Stimulated activated CD8-positive, alpha-beta memory T cell treated with anti-CD3 and anti-CD28 coated beads, Interleukin-4, amount 100 ng/mL, for 24 hours (primary cell): Measurements from ENCODE around the gene CHAC1.

Experiments
- DNase-seq: peaks from one replicate; pipeline ENCODE4 v3.0.0-alpha.2; 2020; ENCODE audit warnings: low read depth

Gene CHAC1

GRCh38 chr15:40985541-40986330, 32.5 kb downstream of the CHAC1 start:
- no peak for DNase-seq

- no peak for DNase-seq
Observed at GRCh38 chr15:40986820-40987219, 33.5 kb downstream of the CHAC1 start.

DNA sequence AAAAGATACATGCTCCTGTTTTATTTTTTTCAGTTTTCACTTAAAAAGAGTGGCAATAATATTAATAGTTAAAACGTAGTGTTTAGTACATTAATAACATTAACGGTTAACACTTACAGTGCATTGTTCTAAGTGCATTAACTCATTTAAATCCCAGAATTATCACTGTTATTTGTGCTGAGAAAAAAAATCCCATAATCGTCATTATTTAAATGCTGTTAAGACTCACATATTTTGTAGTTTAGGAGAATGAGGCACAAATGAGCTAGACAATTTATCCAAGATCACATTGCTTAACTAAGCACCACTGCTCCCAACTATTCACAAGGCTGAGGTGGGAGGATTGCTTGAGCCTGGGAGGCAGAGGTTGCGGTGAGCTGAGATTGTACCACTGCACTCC, 34.9 kb downstream of the CHAC1 start:
- no peak for DNase-seq

GRCh38 chr15:40990080-40990479, 36.8 kb downstream of the CHAC1 start:
- DNase-seq: no peak

DNA sequence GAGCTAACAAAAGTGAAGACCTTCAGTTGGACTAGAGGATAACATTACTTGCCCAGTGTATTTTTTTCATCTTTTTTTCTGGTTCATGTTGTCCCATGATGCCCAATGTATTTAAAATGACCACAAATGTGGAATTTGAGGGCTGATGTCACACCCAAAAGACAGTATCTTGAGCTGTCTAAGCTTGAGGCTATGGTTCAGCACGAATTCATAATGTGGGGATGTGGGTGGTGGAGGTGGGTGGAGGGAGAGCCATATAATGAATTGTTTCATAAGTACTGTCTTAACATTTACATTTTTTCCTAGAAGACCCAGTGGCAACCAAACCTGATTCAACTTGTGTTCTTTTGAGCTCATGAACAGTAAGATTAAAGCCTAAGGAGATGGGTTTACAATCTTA, 37.5 kb downstream of the CHAC1 start:
- no peak for DNase-seq

GRCh38 chr15:40991355-40991754, 38.1 kb downstream of the CHAC1 start:
- no peak for DNase-seq

DNA sequence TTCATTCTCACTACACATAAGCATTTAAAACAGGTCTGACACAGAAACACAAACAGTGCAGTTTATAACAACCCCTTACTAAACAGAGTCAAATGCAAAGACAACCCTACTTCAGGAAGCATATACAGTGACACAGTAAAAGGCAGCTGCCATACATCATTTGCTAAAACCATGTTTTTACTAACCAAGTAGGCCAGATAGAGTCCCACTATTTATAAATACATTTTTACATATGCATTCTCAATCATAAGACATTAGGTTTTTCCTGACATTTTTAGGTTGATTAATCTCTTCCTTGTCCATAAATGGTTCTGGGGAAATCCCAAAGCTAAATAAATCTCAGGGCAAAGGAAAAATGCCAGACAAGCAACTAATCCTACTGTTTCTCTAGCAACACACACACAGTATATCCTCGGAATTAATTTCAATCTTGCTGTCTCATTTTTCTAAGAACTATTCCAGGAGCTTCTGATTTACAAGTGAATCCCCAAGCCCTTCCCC, 39.0 kb downstream of the CHAC1 start:
- no peak for DNase-seq

DNA sequence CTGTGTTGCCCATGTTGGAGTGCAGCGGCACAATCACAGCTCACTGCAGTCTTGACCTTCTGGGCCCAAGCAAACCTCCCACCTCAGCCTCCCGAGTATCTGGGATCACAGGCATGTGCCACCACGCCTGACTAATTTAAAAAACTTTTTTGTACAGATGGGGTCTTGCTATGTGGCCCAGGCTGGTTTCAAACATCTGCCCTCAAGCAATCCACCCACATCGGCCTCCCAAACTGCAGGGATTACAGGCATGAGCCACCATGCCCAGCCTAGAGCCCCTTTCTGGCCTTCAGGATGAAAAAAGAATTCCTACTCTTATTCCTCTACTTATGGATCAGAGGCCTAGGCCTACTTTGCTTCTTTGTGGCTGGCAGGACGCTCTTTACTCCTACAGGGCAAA, 39.6 kb downstream of the CHAC1 start:
- DNase-seq: no peak

DNA sequence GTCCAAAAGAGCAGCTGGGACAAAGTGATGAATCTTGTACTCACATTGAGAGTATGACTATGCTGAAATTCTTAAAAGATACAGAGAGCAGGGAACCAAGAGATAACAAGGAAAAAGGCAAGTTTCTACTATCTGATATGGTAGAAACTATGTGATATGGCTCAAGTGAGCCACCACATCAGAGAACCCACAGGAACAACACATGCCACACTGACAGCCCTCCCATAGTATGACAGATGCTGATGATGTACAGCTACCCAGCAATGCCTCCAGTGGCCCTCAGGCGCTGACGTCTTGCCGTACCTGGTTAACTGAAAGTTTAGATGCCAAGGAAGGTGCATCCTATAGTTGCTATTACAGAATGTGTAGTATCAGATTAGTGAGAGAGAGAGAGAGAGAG, 42.4 kb downstream of the CHAC1 start:
- no peak for DNase-seq

DNA sequence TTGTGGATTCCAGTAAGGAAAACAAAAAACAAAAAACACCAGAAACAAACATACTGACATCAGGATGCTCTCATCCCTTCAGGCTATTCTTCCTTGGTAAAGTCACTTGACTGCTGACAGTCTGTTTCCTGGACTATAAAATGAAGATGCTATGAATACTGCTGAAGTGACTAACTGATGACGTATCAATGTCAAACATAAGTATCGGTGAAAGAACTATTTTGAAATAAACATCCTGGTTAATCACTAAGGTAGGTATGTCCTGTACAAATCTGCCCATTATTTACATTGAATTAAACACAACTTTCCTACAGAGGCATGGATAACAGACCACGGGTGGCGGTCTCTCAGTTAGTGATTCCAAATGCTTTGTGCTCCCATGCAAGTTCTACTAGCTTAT, 45.9 kb downstream of the CHAC1 start:
- no peak for DNase-seq

DNA sequence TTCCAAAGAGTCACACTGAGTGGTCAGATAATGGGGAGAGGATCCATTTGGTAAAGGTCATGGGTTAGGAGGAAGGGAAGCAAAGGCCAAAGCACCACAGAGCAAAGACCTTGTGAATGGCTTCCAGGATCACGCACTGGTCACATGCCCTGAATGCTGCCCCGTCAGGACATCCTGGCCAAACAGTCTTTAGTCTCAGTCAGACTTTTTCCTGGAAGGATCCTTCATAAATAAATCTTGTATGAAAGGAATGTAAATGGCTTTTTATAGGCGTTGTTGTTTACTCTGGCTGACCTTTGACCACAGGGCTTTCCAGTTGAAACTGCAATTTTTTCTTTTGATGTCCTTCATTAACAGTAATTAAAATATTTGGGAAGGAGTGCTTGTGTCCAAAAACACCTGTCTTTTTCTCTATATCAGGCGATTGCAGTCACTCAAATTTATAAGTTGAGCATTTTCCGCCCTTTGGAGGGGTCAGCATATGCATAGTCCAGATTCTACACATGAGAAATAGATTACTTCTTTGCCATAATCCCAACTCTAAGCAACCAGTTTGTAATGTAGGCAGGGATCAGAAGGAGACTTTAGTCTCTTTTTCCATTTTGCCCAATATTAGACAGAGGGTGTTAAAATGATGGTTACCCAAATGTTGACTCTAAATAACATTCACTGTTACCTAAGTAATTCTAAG, 48.4 kb downstream of the CHAC1 start:
- DNase-seq: no peak

DNA sequence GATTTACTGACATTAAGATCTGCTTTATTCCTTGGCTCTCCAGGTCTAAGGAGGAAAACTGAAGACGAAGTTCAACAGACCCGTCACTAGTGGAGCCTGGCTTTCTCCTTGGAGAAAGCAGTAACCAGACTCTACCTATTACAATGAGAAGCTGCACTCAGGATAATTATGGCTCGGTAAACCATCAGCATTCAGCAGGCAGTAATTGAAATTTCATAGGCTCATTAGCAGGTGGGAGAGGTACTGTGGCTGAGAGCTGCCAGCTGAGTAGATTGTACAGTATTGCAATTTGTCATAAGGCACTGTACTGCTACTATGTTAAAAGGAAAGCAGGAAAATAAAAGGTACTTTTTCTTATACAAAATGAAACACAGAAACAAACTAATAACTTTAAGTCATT, 51.2 kb downstream of the CHAC1 start:
- no peak for DNase-seq
